Spinal cord (tissue), 10 donors: Measurements from ENCODE around the gene ART1. TPM values are rescaled to one million over a fixed set of nuclear protein-coding genes. Genes with fewer than 3 reads are reported as not detected.

Source experiments
- DNase-seq, 6 donors: peaks; one replicate each; pipeline versions ENCODE4 v3.0.0 to v3.0.0-alpha.2; 2013 to 2015; ENCODE audit warnings: low spot score in 6 of 6, low read depth in 4 of 6
- H3K27ac ChIP-seq: one replicate; pipeline ENCODE4 v1.5.1; 2013; ENCODE audit warnings: low read depth, low read length, control low read depth
- H3K27me3 ChIP-seq: one replicate; pipeline ENCODE4 v1.6.1; 2013; ENCODE audit warnings: low read length; ENCODE audit not compliant: control insufficient read depth, insufficient read depth
- H3K36me3 ChIP-seq: one replicate; pipeline ENCODE4 v1.6.1; 2013; ENCODE audit warnings: low read length; ENCODE audit not compliant: control insufficient read depth, insufficient read depth
- H3K4me1 ChIP-seq: one replicate; pipeline ENCODE4 v1.6.1; 2013; ENCODE audit warnings: low read length; ENCODE audit not compliant: control insufficient read depth, insufficient read depth
- H3K4me3 ChIP-seq: one replicate; pipeline ENCODE4 v1.5.1; 2013; ENCODE audit warnings: low read depth, low read length, control low read depth
- H3K9me3 ChIP-seq: one replicate; pipeline ENCODE4 v1.6.1; 2013; ENCODE audit warnings: low read length; ENCODE audit not compliant: control insufficient read depth, insufficient read depth
- WGBS: methylation state at CpG from one replicate; pipeline ENCODE4 v1.1.5; 2013; ENCODE audit warnings: missing lambda C conversion rate; ENCODE audit not compliant: insufficient coverage; 5-methylcytosine and 5-hydroxymethylcytosine counted together
- polyA plus RNA-seq, 2 donors: library from polyadenylated mRNA; unstranded; fragments of 120-200 nt; gene quantifications; one replicate each; pipeline ENCODE4 v1.2.1, GENCODE V29; 2013; ENCODE audit not compliant: insufficient read length in 2 of 2
- total RNA-seq, 2 donors: library from RNA; depleted of rRNA in 1 of 2; stranded (reverse); fragments of 120-200 nt in 1 of 2; fragments of >200 nt in 1 of 2; gene quantifications; one replicate each; pipeline versions ENCODE4 v1.2.3 to v1.2.4, GENCODE V29; 2013 to 2014
- donor health status: healthy.

The ART1 gene
- total and polyA plus RNA-seq, 4 donors, result not detected

DNA sequence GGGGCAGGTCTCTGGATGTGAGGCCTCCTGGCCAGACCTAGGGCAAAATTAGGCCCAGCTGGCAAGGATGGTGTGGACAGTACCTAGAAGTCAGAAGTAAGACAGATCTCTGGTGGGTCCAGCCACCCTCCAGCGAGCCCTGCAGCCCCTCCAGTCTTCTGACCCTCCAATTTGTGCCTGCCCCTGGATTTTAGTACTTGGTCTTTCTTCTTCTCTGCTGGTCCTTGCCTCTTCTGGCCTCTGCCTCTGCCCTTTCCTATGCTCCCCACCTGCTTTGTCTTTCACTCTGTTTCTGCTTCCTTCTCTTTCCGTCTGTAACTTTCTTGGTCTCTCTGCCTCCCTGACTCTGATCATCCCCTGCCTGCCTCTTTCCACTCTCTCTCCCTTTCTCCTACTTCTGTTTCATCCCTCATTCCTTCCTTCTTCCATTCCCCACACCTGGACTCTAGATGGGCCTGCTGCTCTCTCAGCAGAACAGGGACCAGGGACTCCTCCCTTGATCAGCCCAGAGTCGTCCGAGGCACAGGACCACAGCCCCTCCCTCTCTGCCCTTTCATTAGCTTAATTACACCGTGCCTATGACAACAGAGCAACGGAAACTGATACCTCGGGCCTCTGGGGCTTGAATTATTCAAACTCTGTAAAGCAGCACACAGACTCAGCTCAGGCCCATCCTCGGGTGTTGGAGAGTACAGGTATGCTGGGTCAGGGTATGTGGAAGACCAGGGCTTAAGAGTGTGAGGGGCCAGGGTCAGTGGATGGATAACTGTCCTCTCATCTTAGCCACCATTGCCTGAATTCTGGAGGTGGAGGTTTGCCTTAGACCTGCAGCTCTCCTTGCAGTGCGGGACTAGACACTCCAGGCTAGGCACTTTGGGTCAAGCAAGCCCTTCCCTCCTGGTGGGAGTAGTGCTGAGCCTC is 26.7 kb downstream of the ART1 start, which contains the start of gene CHRNA10:
CHRNA10 (minus strand) TSS at position 51 of the 921 bp plus-strand sequence. CDS start 72 bp downstream, outside the sequence.
- DNase-seq, result no peak
- H3K4me1 ChIP-seq, result no peaks in the 10 kb centered on the region
- H3K27me3 ChIP-seq, result no peaks in the 10 kb centered on the region
- H3K36me3 ChIP-seq, result peaks cover 77% of the 10 kb centered on the region
- no peak within 1 kb of the TSS for H3K4me3 ChIP-seq
- no peak within 1 kb of the TSS for H3K27ac ChIP-seq
- H3K9me3 ChIP-seq, result no peaks in the 10 kb centered on the region
- WGBS, result 65% methylated on average over 5 of the region's 9 CpGs

DNA sequence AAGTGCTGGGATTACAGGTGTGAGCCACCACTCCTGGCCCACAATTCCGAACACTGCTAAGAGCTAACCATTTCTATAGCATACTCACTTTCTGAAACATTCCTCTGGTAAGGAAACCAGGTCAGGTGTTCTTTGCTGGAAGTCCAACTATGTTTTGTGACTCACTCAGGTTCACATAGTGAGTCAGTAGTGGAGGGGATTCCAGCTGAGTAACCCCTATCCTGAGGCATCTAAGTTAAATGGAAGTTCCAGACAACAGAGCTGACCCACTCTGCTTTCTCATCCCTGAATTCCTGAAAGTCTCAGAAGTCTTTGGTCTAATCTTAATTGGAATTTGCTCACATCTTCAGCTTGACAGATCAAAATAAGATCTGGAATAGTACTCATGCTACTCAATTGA is 29.3 kb downstream of the ART1 start:
- WGBS, result 100% methylated on average over 1 of the region's 1 CpG
- H3K9me3 ChIP-seq, result no peaks in the 10 kb centered on the region
- H3K4me3 ChIP-seq, result no peak overlapping the region
- peaks cover 67% of the 10 kb centered on the region for H3K36me3 ChIP-seq
- no peak overlapping the region for H3K27ac ChIP-seq
- DNase-seq, result no peak
- no peaks in the 10 kb centered on the region for H3K4me1 ChIP-seq
- no peaks in the 10 kb centered on the region for H3K27me3 ChIP-seq

DNA sequence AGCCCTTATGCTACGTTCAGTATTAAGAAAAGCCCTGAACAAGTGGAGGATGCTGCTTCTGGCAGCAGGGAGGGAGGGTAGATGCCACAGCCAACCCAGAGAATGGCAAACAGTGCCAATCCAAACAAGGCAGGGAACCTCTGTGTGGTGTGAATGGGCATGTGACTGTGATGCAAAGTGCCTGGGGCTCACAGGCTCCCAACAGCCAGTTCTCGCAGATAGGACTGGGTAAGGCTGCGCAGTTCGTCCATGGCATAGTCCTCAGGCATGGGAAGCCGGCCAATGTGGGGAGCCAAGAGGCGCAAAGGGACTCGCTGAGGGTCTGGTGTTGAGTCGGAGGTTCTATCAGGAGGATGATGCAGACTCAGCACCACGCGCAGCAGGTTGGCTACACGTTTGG is 31.0 kb downstream of the ART1 start:
- Histone ChIP-seq H3K4me3 (no peak overlapping the region), H3K27me3 (no peaks in the 10 kb centered on the region), H3K27ac (no peak overlapping the region), H3K9me3 (no peaks in the 10 kb centered on the region), H3K4me1 (no peaks in the 10 kb centered on the region), H3K36me3 (peaks cover 63% of the 10 kb centered on the region)
- 97% methylated on average over 10 of the region's 11 CpGs for WGBS
- DNase-seq, result no peak

DNA sequence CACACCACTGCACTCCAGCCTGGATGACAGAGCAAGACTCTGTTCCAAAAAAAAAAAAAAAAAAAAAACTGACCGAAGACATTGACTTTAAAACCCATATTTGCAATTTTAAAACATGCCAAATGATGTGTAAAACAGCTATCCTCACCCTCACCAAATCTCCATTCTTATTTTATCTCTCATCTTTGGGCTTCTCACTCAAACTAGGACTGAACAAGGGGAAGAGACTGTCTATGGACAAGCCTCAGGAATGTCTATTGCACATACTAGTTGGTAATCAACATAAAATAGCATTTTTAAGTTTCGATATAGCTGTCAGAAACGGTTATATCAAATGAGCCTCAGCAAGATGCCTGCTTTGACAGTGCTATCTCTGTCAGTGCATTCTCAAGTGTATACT is 34.1 kb downstream of the ART1 start:
- Histone ChIP-seq H3K36me3 (peaks cover 59% of the 10 kb centered on the region), H3K4me3 (no peak overlapping the region), H3K27ac (no peak overlapping the region), H3K9me3 (no peaks in the 10 kb centered on the region), H3K27me3 (no peaks in the 10 kb centered on the region), H3K4me1 (no peaks in the 10 kb centered on the region)
- no peak for DNase-seq
- 90% methylated on average over 2 of the region's 3 CpGs for WGBS

DNA sequence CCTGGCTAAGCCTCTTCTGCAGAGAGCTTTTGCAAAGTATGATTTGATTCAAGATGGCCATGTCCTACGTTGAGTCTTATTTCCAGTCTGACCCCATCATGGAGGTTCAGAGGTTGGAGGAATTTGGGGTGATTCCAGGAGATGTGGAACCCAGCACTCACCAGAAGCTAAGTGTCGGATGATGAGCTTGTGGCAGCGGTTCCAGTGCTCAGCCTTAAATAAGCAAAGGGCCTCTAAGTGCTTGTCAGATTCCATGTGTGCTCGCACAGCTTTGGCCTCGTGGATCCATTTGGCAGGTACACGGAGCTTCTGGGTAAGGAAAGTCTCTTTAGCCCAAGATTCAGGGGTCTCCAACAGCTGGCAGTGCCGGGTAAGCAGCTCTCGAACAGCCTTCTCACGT is 38.1 kb downstream of the ART1 start:
- DNase-seq, result no peak
- Histone ChIP-seq H3K27ac (no peak overlapping the region), H3K9me3 (no peaks in the 10 kb centered on the region), H3K4me3 (no peak overlapping the region), H3K36me3 (peaks cover 52% of the 10 kb centered on the region), H3K27me3 (no peaks in the 10 kb centered on the region), H3K4me1 (no peaks in the 10 kb centered on the region)
- WGBS, result 97% methylated on average over 3 of the region's 9 CpGs

DNA sequence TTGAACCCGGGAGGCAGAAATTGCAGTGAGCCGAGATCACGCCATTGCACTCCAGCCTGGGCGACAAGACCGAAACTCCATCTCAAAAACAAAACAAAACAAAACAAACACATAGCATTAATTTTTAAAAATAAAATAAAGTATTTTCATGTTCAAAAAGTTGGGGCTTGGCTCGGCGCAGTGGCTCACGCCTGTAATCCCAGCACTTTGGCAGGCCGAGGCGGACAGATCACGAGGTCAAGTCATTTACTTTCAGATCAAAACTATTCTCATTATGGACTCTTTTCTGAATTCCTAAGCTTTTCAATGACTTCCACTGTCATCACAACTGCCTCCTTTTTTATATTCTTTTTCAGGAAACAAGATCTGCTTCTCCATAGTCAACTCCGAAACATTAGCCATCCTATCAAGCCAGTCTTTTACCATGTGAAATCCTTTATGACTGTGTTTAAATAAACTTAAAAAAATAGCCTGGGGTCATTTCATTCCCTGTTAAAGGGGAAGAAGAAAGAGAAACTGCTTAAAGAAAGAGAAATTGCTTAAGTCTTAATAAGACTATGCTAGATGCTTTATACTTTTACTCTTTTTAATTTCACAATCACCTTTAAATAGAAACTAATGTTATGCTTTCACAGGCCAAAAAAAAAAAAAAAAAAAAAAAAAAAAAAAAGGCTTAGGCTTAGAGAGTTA is 39.3 kb downstream of the ART1 start:
- H3K4me1 ChIP-seq, result no peaks in the 10 kb centered on the region
- peaks cover 46% of the 10 kb centered on the region for H3K36me3 ChIP-seq
- no peak overlapping the region for H3K4me3 ChIP-seq
- WGBS, result 96% methylated on average over 6 of the region's 12 CpGs
- no peaks in the 10 kb centered on the region for H3K9me3 ChIP-seq
- H3K27me3 ChIP-seq, result no peaks in the 10 kb centered on the region
- no peak for DNase-seq
- H3K27ac ChIP-seq, result no peak overlapping the region

DNA sequence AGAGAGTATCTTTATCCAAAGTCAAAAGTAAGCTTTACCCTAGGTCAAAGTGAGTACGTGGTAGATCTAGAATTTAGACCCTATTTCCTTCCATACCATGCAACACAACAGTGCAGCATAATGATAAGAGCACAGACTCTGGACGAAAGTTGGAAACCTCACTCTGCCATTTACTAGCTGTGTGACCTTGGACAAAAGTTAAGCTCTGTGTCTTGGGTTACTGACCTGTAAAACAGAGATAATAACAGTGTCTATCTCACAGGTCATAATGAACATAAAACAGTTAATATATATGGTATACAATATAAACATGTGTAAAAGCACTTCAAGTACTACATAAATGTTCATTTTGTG is 39.9 kb downstream of the ART1 start:
- no peak for DNase-seq
- no CpG with 5 or more reads among the region's 2 CpGs for WGBS
- Histone ChIP-seq H3K9me3 (no peaks in the 10 kb centered on the region), H3K27ac (no peak overlapping the region), H3K36me3 (peaks cover 47% of the 10 kb centered on the region), H3K4me3 (no peak overlapping the region), H3K4me1 (no peaks in the 10 kb centered on the region), H3K27me3 (no peaks in the 10 kb centered on the region)

DNA sequence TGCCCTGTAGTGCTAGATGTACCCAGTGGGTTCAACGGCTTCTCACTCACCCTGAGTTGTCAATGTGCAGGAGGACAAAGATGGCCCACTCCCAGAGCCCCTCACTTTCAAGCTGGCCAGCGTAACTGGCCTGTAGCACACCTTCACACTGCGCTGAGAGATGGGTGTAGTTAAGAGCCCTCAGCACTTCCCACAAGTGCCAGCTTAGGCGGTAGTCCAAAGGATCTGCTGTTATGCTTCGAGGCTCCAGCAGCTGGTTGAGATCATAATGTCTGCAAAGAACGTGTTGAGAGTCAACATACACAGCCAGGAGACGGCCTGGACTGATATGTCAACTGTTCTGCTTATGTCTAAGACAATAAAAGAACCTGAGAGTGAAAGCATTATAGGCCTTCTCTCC is 41.0 kb downstream of the ART1 start:
- no peak overlapping the region for H3K4me3 ChIP-seq
- H3K27me3 ChIP-seq, result no peaks in the 10 kb centered on the region
- no peak for DNase-seq
- no peak overlapping the region for H3K27ac ChIP-seq
- H3K4me1 ChIP-seq, result no peaks in the 10 kb centered on the region
- WGBS, result 90% methylated on average over 2 of the region's 7 CpGs
- H3K36me3 ChIP-seq, result peaks cover 44% of the 10 kb centered on the region
- no peaks in the 10 kb centered on the region for H3K9me3 ChIP-seq

DNA sequence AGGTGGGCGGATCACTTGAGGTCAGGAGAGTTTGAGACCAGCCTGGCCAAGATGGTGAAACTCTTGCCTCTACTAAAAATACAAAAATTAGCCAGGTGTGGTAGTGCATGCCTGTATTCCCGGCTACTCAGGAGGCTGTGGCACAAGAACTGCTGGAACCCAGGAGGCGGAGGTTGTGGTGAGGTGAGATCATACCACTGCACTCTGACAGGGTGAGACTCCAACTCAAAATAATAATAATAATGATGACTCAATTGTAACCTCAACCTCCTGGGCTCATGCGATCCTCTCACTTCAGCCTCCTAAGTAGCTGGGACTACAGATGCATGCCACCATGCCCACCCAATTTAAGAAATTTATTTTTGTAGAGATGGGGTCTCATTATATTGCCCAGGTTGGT is 41.8 kb downstream of the ART1 start:
- DNase-seq, result no peak
- no peak overlapping the region for H3K4me3 ChIP-seq
- WGBS, result no CpG with 5 or more reads among the region's 4 CpGs
- no peak overlapping the region for H3K27ac ChIP-seq
- H3K4me1 ChIP-seq, result no peaks in the 10 kb centered on the region
- H3K9me3 ChIP-seq, result no peaks in the 10 kb centered on the region
- peaks cover 46% of the 10 kb centered on the region for H3K36me3 ChIP-seq
- no peaks in the 10 kb centered on the region for H3K27me3 ChIP-seq

DNA sequence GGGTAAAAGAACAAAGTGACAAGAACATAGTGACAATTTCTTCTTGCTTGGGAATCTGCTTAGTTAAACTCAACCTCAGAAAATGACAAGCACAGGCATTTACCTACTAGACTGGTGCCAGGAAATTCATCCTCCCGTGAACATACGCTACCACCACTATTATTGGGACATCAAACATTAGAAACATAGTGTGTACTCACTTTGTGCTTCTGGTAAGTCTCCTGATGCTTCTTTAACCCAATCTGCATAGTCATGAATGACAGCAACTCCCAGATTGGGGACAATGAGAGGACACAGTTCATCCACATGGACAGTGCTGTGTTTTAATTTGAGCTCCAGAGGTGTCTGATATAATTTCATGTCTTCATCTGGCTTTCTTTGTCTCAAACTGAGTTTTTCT is 55.5 kb downstream of the ART1 start:
- no peak for DNase-seq
- WGBS, result no CpG with 5 or more reads among the region's 2 CpGs
- no peaks in the 10 kb centered on the region for H3K27me3 ChIP-seq
- no peaks in the 10 kb centered on the region for H3K9me3 ChIP-seq
- no peak overlapping the region for H3K27ac ChIP-seq
- H3K4me1 ChIP-seq, result no peaks in the 10 kb centered on the region
- H3K4me3 ChIP-seq, result no peak overlapping the region
- peaks cover 53% of the 10 kb centered on the region for H3K36me3 ChIP-seq
